ENCODE measurements around the gene PCDHB8. TPM values are rescaled to one million over a fixed set of nuclear protein-coding genes. Genes with fewer than 3 reads are reported as not detected.
"Not testable (repeated sequence)": the region's sequence is repeated elsewhere in the genome, so short reads cannot be mapped to it uniquely, and the experiment has no call there.

Gene PCDHB8
- total RNA-seq, 1 experiment from 2014 or later, result 0.22 TPM

DNA sequence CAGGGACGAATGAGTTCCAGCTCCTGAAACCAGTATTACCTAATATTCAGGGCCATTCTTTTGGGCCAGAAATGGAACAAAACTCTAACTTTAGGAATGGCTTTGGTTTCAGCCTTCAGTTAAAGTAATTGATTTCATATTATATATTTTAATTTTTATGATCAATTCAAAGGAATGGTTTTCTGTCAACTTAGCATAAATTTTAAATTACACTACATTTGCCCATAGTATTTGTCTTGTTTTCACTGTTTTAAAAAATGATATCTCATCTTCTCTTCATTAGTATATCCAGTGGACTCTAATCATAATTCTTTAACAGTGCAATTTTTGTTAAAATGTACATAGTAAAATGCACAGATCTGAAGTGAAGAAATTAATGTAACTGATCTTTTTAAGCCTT is 2.7 kb downstream of the PCDHB8 start:
- no peaks in the 10 kb centered on the region for H3K9me2 ChIP-seq (replicated peaks; ENCODE audit: low read length)
- H3K36me3 ChIP-seq (ENCODE audit: low read depth, low read length), result no peaks in the 10 kb centered on the region
- H3K27me3 ChIP-seq (ENCODE audit: low read length), result no peaks in the 10 kb centered on the region
- no peak overlapping the region for H3K4me2 ChIP-seq (ENCODE audit: low read length)
- H3K9me3 ChIP-seq (ENCODE audit: low read length), result peaks cover 12% of the 10 kb centered on the region
- no TSS peak for BruUV-seq (replicated peaks)
- ChIA-PET CTCF (no interaction called here), POLR2A (ENCODE audit: unreplicated experiment) (no interaction called here)
- H3K27ac ChIP-seq (ENCODE audit: low read length), result no peak overlapping the region
- no peak for ATAC-seq
- intact Hi-C loops (cut with micrococcal nuclease), result no loop called here
- H2AFZ ChIP-seq (ENCODE audit: low read length), result no peak overlapping the region
- no peak overlapping the region for H3K9ac ChIP-seq (ENCODE audit: low read length)
- no peak overlapping the region for H3K4me3 ChIP-seq (ENCODE audit: low read length)
- no peaks in the 10 kb centered on the region for H3F3A ChIP-seq (ENCODE audit: low read length, unreplicated experiment)
- no peaks in the 10 kb centered on the region for H4K20me1 ChIP-seq (ENCODE audit: low read length)
- H3K79me2 ChIP-seq (ENCODE audit: low read length), result no peaks in the 10 kb centered on the region
- no peaks in the 10 kb centered on the region for H3K4me1 ChIP-seq (ENCODE audit: insufficient read depth, low read length)
- TF ChIP-seq EZH2phosphoT487 (IDR thresholded peaks at IDR 0.05; ENCODE audit: borderline replicate concordance, low read length) (no peak), EZH2 (IDR thresholded peaks at IDR 0.05; ENCODE audit: low read length, unreplicated experiment) (no peak)
- TF ChIP-seq, protein P1, sequence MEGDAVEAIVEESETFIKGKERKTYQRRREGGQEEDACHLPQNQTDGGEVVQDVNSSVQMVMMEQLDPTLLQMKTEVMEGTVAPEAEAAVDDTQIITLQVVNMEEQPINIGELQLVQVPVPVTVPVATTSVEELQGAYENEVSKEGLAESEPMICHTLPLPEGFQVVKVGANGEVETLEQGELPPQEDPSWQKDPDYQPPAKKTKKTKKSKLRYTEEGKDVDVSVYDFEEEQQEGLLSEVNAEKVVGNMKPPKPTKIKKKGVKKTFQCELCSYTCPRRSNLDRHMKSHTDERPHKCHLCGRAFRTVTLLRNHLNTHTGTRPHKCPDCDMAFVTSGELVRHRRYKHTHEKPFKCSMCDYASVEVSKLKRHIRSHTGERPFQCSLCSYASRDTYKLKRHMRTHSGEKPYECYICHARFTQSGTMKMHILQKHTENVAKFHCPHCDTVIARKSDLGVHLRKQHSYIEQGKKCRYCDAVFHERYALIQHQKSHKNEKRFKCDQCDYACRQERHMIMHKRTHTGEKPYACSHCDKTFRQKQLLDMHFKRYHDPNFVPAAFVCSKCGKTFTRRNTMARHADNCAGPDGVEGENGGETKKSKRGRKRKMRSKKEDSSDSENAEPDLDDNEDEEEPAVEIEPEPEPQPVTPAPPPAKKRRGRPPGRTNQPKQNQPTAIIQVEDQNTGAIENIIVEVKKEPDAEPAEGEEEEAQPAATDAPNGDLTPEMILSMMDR (conservative IDR thresholded peaks at IDR 0.05; ENCODE audit: low read depth, low read length), result no peak
- DNase-seq, result no peak

DNA sequence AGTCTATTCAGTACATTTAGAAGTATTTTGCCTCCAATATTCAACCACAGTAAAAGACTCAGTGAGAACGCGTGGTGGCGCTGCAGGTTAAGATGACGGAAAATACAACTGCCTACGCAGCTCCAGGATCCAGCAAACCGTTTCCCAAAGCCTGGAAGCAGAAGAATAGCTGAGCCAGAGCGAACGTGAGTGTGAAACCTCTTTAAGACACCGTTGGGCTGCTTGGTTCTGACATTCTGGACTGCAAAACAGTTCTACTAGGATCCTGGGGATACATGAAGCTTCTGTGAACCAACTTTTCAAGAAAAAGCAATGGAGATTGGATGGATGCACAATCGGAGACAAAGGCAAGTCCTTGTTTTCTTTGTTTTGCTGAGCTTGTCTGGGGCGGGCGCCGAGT is 4.7 kb downstream of the PCDHB8 start, which contains the start of gene PCDHB16:
Gene PCDHB16 (plus strand): TSS at position 140 of the 400 bp plus-strand sequence. CDS start 173 bp downstream, at position 313.
- ATAC-seq (no peak), DNase-seq (no peak)
- Histone ChIP-seq H3K27ac (ENCODE audit: low read length) (no peak within 1 kb of the TSS), H4K20me1 (ENCODE audit: low read length) (no peaks in the 10 kb centered on the region), H3K79me2 (ENCODE audit: low read length) (no peaks in the 10 kb centered on the region), H3K27me3 (ENCODE audit: low read length) (no peaks in the 10 kb centered on the region), H3K4me2 (ENCODE audit: low read length) (no peak within 1 kb of the TSS), H3K4me1 (ENCODE audit: insufficient read depth, low read length) (no peaks in the 10 kb centered on the region), H3F3A (ENCODE audit: low read length, unreplicated experiment) (no peaks in the 10 kb centered on the region), H3K9ac (ENCODE audit: low read length) (no peak within 1 kb of the TSS), H3K9me3 (ENCODE audit: low read length) (peaks cover 2% of the 10 kb centered on the region; the same call in 1 of the 2 replicates), H3K36me3 (ENCODE audit: low read depth, low read length) (peaks cover 3% of the 10 kb centered on the region; the same call in 1 of the 2 replicates), H3K9me2 (replicated peaks; ENCODE audit: low read length) (no peaks in the 10 kb centered on the region), H2AFZ (ENCODE audit: low read length) (no peak within 1 kb of the TSS), H3K4me3 (ENCODE audit: low read length) (no peak within 1 kb of the TSS)
- intact Hi-C loops (cut with micrococcal nuclease), result no loop called here
- no TSS peak for BruUV-seq (replicated peaks)
- POLR2A ChIA-PET (ENCODE audit: unreplicated experiment), result interaction anchor here (0.6 kb wide), 1 partner anchor 24 kb away, joined by 3 read pairs; no protein-coding TSS in a partner anchor
- CTCF ChIA-PET, result no interaction called here
- no peak for TF ChIP-seq EZH2 (IDR thresholded peaks at IDR 0.05; ENCODE audit: low read length, unreplicated experiment)
- TF ChIP-seq, protein P1 (conservative IDR thresholded peaks at IDR 0.05; ENCODE audit: low read depth, low read length), result no peak
- no peak for TF ChIP-seq EZH2phosphoT487 (IDR thresholded peaks at IDR 0.05; ENCODE audit: borderline replicate concordance, low read length)

DNA sequence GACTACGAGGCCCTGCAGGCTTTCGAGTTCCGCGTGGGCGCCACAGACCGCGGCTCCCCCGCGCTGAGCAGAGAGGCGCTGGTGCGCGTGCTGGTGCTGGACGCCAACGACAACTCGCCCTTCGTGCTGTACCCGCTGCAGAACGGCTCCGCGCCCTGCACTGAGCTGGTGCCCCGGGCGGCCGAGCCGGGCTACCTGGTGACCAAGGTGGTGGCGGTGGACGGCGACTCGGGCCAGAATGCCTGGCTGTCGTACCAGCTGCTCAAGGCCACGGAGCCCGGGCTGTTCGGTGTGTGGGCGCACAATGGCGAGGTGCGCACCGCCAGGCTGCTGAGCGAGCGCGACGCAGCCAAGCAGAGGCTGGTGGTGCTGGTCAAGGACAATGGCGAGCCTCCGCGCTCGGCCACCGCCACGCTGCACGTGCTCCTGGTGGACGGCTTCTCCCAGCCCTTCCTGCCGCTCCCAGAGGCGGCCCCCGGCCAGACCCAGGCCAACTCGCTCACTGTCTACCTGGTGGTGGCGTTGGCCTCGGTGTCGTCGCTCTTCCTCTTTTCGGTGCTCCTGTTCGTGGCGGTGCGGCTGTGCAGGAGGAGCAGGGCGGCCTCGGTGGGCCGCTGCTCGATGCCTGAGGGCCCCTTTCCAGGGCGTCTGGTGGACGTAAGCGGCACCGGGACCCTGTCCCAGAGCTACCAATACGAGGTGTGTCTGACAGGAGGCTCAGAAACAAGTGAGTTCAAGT is 6.7 kb downstream of the PCDHB8 start:
- H3K4me3 ChIP-seq (ENCODE audit: low read length); POLR2A ChIA-PET (ENCODE audit: unreplicated experiment); H3K9me3 ChIP-seq (ENCODE audit: low read length); H4K20me1 ChIP-seq (ENCODE audit: low read length); H2AFZ ChIP-seq (ENCODE audit: low read length); BruUV-seq (replicated peaks); H3K27ac ChIP-seq (ENCODE audit: low read length); DNase-seq; H3K79me2 ChIP-seq (ENCODE audit: low read length); H3K36me3 ChIP-seq (ENCODE audit: low read depth, low read length); ATAC-seq; H3K4me2 ChIP-seq (ENCODE audit: low read length); CTCF ChIA-PET; H3K9ac ChIP-seq (ENCODE audit: low read length); H3K9me2 ChIP-seq (replicated peaks; ENCODE audit: low read length); intact Hi-C loops (cut with micrococcal nuclease); H3K4me1 ChIP-seq (ENCODE audit: insufficient read depth, low read length); H3K27me3 ChIP-seq (ENCODE audit: low read length); H3F3A ChIP-seq (ENCODE audit: low read length, unreplicated experiment): not testable (repeated sequence)

All from PC-3 (cell line).